ENCODE measurements around the gene APH1B. TPM values are rescaled to one million over a fixed set of nuclear protein-coding genes. Genes with fewer than 3 reads are reported as not detected.

Gene APH1B
- total and polyA plus RNA-seq, 9 donors: 8.5 to 13.6 (median 10.9) TPM

DNA sequence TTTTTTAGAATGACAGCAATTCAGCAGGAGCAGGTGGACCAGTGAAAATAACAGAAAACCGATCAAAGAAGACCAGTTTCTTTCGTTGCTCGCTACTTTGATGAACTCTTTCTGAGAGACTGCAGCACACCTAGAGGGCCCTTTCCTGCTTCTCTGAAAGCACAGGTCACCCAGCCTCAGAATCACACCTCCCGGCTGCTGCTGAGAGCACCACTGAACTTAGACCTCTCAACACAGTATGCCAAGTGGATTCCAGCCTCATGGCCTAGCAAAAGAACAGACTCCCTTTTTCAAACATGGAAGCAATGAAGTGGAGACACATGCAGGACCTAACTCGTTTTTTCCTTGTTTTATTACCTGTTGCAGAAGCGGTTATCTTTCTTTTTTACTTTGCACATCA lies 13.9 kb upstream of the APH1B start:
- no peak for DNase-seq
- no peaks in the 10 kb centered on the region for H3K27me3 ChIP-seq (ENCODE audit: control insufficient read depth, insufficient read depth, low read length)
- no peak overlapping the region for H3K4me3 ChIP-seq (ENCODE audit: low read length)
- no peak overlapping the region for H3K27ac ChIP-seq (ENCODE audit: low read length)
- no peaks in the 10 kb centered on the region for H3K9me3 ChIP-seq (replicated peaks; ENCODE audit: control insufficient read depth, low read depth, low read length)
- peaks cover 5% of the 10 kb centered on the region for H3K36me3 ChIP-seq (ENCODE audit: control insufficient read depth, insufficient read depth, low read length)
- WGBS (ENCODE audit: insufficient coverage): 89% methylated on average over 5 of the region's 6 CpGs
- no peaks in the 10 kb centered on the region for H3K4me1 ChIP-seq (ENCODE audit: control insufficient read depth, insufficient read depth, low read length)

DNA sequence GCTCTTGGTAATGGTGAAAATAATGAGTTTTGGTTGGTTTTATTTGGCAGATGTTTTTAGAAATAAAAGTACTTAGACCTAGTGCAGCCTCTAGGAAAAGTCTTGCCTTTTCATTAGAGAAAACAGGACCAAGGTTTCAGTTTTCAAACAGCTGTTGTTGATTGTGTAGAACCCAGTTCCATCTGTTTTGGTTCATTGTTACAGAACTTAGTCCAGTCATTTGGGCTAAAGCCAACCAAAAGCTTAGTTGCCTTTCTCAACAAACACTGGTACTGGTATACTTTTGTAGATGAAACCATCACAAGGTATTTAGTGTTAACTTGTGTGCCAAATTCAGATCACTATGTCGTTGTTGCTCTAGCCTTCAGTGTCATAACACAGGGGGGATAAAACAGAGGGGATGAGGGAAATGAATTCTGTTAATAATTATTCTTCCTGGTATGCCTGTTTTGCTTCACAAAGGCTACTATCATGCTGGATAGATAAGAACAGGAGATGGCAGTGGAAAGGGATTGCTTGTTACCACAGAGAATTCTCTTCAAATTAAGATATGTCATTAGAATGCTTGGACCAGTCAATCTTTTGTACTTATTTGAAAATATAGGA lies 12.6 kb upstream of the APH1B start:
- peak; percentile 76 for DNase-seq
- H3K36me3 ChIP-seq (ENCODE audit: control insufficient read depth, insufficient read depth, low read length): peaks cover 4% of the 10 kb centered on the region
- no peaks in the 10 kb centered on the region for H3K9me3 ChIP-seq (replicated peaks; ENCODE audit: control insufficient read depth, low read depth, low read length)

GRCh38 chr15:63274427-63274826 lies 3.0 kb upstream of the APH1B start:
- Histone ChIP-seq H3K4me3 (ENCODE audit: low read length) (no peak overlapping the region), H3K27me3 (ENCODE audit: control insufficient read depth, insufficient read depth, low read length) (no peaks in the 10 kb centered on the region), H3K9me3 (replicated peaks; ENCODE audit: control insufficient read depth, low read depth, low read length) (no peaks in the 10 kb centered on the region), H3K27ac (ENCODE audit: low read length) (no peak overlapping the region), H3K36me3 (ENCODE audit: control insufficient read depth, insufficient read depth, low read length) (no peaks in the 10 kb centered on the region), H3K4me1 (ENCODE audit: control insufficient read depth, insufficient read depth, low read length) (peaks cover 7% of the 10 kb centered on the region)
- 65% methylated on average over 2 of the region's 3 CpGs for WGBS (ENCODE audit: insufficient coverage)
- no peak for DNase-seq

More for the DNA sequence above, 12.6 kb upstream of the APH1B start:
- Histone ChIP-seq H3K4me3 (ENCODE audit: low read length) (no peak overlapping the region), H3K4me1 (ENCODE audit: control insufficient read depth, insufficient read depth, low read length) (no peaks in the 10 kb centered on the region), H3K27me3 (ENCODE audit: control insufficient read depth, insufficient read depth, low read length) (no peaks in the 10 kb centered on the region), H3K27ac (ENCODE audit: low read length) (peak overlapping the region; percentile 45)
- 40% methylated on average over 1 of the region's 1 CpG for WGBS (ENCODE audit: insufficient coverage)

GRCh38 chr15:63276342-63277037 lies 915 bp upstream of the APH1B start:
- 3% methylated on average over 5 of the region's 11 CpGs for WGBS (ENCODE audit: insufficient coverage)
- DNase-seq: no peak
- peaks cover 7% of the 10 kb centered on the region for H3K4me1 ChIP-seq (ENCODE audit: control insufficient read depth, insufficient read depth, low read length)
- no peaks in the 10 kb centered on the region for H3K27me3 ChIP-seq (ENCODE audit: control insufficient read depth, insufficient read depth, low read length)
- peak overlapping the region; percentile 83 for H3K4me3 ChIP-seq (ENCODE audit: low read length)
- H3K9me3 ChIP-seq (replicated peaks; ENCODE audit: control insufficient read depth, low read depth, low read length): no peaks in the 10 kb centered on the region
- H3K36me3 ChIP-seq (ENCODE audit: control insufficient read depth, insufficient read depth, low read length): peaks cover 5% of the 10 kb centered on the region
- H3K27ac ChIP-seq (ENCODE audit: low read length): peak overlapping the region; percentile 81

DNA sequence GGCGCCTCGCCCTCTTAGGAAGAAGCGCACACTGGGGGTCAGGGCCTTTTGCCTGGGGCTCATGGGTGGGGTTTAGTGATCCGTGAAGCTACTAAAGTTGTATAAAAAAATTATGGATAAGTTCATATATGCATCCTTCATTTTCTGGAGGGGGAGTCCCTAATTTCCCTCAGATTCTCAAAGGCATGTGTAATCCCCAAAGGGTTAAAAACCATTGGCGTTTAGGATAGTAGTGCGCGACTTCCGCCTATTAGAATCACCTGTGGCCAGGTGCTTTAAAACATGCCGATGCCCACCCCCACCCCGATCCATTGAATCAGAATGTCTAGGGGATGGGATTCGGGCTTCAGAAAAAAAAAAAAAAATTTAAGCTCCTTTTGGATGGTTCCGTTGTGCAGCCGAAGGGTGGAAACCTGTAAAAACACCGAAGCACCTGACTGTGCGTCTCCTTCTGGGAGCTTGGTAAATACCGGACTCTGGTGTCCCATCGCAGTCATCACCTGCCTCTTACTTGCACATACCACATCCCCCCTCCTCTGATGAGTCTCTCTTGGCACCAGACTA lies 570 bp downstream of the APH1B start:
- H3K4me1 ChIP-seq (ENCODE audit: control insufficient read depth, insufficient read depth, low read length): peaks cover 7% of the 10 kb centered on the region
- no peaks in the 10 kb centered on the region for H3K9me3 ChIP-seq (replicated peaks; ENCODE audit: control insufficient read depth, low read depth, low read length)
- DNase-seq: peak; percentile 46
- H3K27ac ChIP-seq (ENCODE audit: low read length): peak overlapping the region; percentile 76
- no peaks in the 10 kb centered on the region for H3K27me3 ChIP-seq (ENCODE audit: control insufficient read depth, insufficient read depth, low read length)
- peak overlapping the region; percentile 90 for H3K4me3 ChIP-seq (ENCODE audit: low read length)
- peaks cover 5% of the 10 kb centered on the region for H3K36me3 ChIP-seq (ENCODE audit: control insufficient read depth, insufficient read depth, low read length)
- WGBS (ENCODE audit: insufficient coverage): 10% methylated on average over 9 of the region's 17 CpGs

DNA sequence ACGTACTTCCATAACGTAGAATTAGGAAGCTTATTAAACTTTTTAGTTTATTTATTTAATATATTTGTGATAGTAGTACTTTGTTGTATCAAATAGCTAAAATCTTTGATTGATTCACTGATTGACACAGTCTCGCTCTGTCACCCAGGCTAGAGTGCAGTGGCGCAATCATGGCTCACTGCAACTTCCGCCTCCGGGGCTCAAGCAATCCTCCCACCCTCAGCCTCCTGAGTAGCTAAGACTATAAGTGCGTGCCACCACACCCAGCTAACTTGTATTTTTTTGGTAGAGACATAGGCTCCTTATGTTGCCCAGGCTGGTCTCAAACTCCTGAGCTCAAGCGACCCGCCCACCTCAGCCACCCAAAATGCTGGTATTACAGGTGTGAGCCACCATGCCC lies 5.7 kb downstream of the APH1B start:
- Histone ChIP-seq H3K4me3 (ENCODE audit: low read length) (no peak overlapping the region), H3K9me3 (replicated peaks; ENCODE audit: control insufficient read depth, low read depth, low read length) (no peaks in the 10 kb centered on the region), H3K27ac (ENCODE audit: low read length) (no peak overlapping the region), H3K36me3 (ENCODE audit: control insufficient read depth, insufficient read depth, low read length) (peaks cover 15% of the 10 kb centered on the region), H3K27me3 (ENCODE audit: control insufficient read depth, insufficient read depth, low read length) (no peaks in the 10 kb centered on the region), H3K4me1 (ENCODE audit: control insufficient read depth, insufficient read depth, low read length) (peaks cover 2% of the 10 kb centered on the region)
- no peak for DNase-seq
- no CpG with 5 or more reads among the region's 9 CpGs for WGBS (ENCODE audit: insufficient coverage)

GRCh38 chr15:63284335-63284734 lies 6.9 kb downstream of the APH1B start:
- Histone ChIP-seq H3K4me3 (ENCODE audit: low read length) (no peak overlapping the region), H3K36me3 (ENCODE audit: control insufficient read depth, insufficient read depth, low read length) (peaks cover 15% of the 10 kb centered on the region), H3K9me3 (replicated peaks; ENCODE audit: control insufficient read depth, low read depth, low read length) (no peaks in the 10 kb centered on the region), H3K27ac (ENCODE audit: low read length) (no peak overlapping the region), H3K27me3 (ENCODE audit: control insufficient read depth, insufficient read depth, low read length) (no peaks in the 10 kb centered on the region), H3K4me1 (ENCODE audit: control insufficient read depth, insufficient read depth, low read length) (no peaks in the 10 kb centered on the region)
- DNase-seq: no peak
- WGBS (ENCODE audit: insufficient coverage): 100% methylated on average over 3 of the region's 6 CpGs

DNA sequence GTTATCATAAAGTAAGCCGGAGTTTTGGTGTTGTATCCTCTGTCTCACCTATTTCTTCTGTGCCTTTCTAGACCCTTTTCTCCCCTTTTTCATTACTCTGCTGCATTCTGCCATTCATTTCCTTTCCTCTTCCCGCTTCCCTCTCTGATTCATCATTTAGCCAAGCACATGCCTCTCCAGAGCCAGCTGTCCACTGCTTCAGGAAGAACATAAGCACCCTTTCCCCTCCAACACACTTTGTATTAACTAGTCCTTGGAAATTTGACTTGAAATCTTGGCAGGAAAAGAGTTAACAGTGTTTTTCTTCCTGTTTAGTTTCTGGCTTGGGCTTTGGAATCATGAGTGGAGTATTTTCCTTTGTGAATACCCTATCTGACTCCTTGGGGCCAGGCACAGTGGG lies 9.7 kb downstream of the APH1B start:
- Histone ChIP-seq H3K4me1 (ENCODE audit: control insufficient read depth, insufficient read depth, low read length) (no peaks in the 10 kb centered on the region), H3K27ac (ENCODE audit: low read length) (no peak overlapping the region), H3K36me3 (ENCODE audit: control insufficient read depth, insufficient read depth, low read length) (peaks cover 11% of the 10 kb centered on the region), H3K9me3 (replicated peaks; ENCODE audit: control insufficient read depth, low read depth, low read length) (no peaks in the 10 kb centered on the region), H3K4me3 (ENCODE audit: low read length) (no peak overlapping the region), H3K27me3 (ENCODE audit: control insufficient read depth, insufficient read depth, low read length) (no peaks in the 10 kb centered on the region)
- WGBS (ENCODE audit: insufficient coverage): 73% methylated on average over 2 of the region's 2 CpGs
- DNase-seq: no peak

DNA sequence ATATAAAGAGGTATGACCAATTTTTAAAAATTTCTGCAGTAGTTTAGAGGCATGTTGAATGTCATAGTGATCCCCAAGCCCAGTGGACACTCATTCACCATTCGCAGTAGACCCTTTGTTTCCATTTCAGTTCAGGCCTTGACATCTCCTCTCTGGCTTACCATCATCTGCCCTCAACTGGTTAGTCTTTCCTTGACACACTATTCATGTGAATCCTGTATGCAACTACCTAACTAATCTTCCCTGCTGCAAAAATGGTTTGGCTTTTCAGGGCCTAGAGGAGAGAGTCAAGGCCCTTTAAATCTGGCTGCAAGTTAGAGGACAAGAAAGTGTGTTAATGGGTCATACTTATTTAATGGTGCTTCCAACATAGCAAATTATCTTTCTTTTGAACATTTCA lies 10.9 kb downstream of the APH1B start:
- H3K36me3 ChIP-seq (ENCODE audit: control insufficient read depth, insufficient read depth, low read length): peaks cover 8% of the 10 kb centered on the region
- no peaks in the 10 kb centered on the region for H3K27me3 ChIP-seq (ENCODE audit: control insufficient read depth, insufficient read depth, low read length)
- H3K4me3 ChIP-seq (ENCODE audit: low read length): no peak overlapping the region
- no peak for DNase-seq
- no peaks in the 10 kb centered on the region for H3K9me3 ChIP-seq (replicated peaks; ENCODE audit: control insufficient read depth, low read depth, low read length)
- H3K27ac ChIP-seq (ENCODE audit: low read length): no peak overlapping the region
- no CpG with 5 or more reads among the region's 1 CpG for WGBS (ENCODE audit: insufficient coverage)
- no peaks in the 10 kb centered on the region for H3K4me1 ChIP-seq (ENCODE audit: control insufficient read depth, insufficient read depth, low read length)

- DNase-seq: peak; percentile 83
- Histone ChIP-seq H3K27me3 (ENCODE audit: control insufficient read depth, insufficient read depth, low read length) (no peaks in the 10 kb centered on the region), H3K36me3 (ENCODE audit: control insufficient read depth, insufficient read depth, low read length) (peaks cover 8% of the 10 kb centered on the region), H3K4me3 (ENCODE audit: low read length) (no peak overlapping the region), H3K4me1 (ENCODE audit: control insufficient read depth, insufficient read depth, low read length) (no peaks in the 10 kb centered on the region), H3K27ac (ENCODE audit: low read length) (no peak overlapping the region), H3K9me3 (replicated peaks; ENCODE audit: control insufficient read depth, low read depth, low read length) (no peaks in the 10 kb centered on the region)
- WGBS (ENCODE audit: insufficient coverage): no CpG with 5 or more reads among the region's 4 CpGs
Observed at GRCh38 chr15:63288778-63289378, 11.5 kb downstream of the APH1B start.
